D721Med (cell line): ENCODE data around the gene VIPR2.
"Not testable (repeated sequence)": the region's sequence is repeated elsewhere in the genome, so short reads cannot be mapped to it uniquely, and the experiment has no call there.

Source experiments
- DNase-seq: peaks from one replicate; pipeline ENCODE4 v3.0.0; 2011; ENCODE audit warnings: low spot score; ENCODE audit not compliant: insufficient read length
- FAIRE-seq: peaks from 2 replicates; lab custom pipeline; 2011; peaks lifted over from hg19 to GRCh38; lab: Jason Lieb, UNC
- TF ChIP-seq, protein P1 (sequence below): IDR thresholded peaks from 2 replicates; pipeline ENCODE4 v1.5.1; 2012; ENCODE audit warnings: mild to moderate bottlenecking, control low read depth; ENCODE audit not compliant: insufficient read depth; ENCODE audit errors: missing control alignments

Gene VIPR2

DNA sequence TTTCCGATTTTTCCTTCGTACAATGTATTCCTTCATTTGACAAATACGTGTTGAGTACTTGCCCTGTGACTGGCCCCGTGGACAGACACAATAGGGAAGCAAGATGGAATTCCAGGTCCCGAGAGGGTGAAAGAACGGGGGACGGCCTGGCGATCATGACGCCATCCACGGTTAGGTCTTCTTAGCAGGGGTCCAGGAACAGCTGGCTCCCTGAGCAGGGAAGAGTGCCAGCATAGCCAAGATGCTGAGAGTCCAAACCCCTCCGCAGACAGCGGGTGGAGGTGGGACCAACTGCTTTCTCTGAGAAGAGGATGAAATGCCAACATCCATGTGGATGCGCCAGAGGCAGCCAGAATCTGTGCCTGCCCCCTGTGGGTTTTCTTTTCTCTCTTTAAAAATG, 144.6 kb downstream of the VIPR2 start:
- DNase-seq: no peak
- TF ChIP-seq, protein P1, sequence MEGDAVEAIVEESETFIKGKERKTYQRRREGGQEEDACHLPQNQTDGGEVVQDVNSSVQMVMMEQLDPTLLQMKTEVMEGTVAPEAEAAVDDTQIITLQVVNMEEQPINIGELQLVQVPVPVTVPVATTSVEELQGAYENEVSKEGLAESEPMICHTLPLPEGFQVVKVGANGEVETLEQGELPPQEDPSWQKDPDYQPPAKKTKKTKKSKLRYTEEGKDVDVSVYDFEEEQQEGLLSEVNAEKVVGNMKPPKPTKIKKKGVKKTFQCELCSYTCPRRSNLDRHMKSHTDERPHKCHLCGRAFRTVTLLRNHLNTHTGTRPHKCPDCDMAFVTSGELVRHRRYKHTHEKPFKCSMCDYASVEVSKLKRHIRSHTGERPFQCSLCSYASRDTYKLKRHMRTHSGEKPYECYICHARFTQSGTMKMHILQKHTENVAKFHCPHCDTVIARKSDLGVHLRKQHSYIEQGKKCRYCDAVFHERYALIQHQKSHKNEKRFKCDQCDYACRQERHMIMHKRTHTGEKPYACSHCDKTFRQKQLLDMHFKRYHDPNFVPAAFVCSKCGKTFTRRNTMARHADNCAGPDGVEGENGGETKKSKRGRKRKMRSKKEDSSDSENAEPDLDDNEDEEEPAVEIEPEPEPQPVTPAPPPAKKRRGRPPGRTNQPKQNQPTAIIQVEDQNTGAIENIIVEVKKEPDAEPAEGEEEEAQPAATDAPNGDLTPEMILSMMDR: no peak
- FAIRE-seq: no peak

DNA sequence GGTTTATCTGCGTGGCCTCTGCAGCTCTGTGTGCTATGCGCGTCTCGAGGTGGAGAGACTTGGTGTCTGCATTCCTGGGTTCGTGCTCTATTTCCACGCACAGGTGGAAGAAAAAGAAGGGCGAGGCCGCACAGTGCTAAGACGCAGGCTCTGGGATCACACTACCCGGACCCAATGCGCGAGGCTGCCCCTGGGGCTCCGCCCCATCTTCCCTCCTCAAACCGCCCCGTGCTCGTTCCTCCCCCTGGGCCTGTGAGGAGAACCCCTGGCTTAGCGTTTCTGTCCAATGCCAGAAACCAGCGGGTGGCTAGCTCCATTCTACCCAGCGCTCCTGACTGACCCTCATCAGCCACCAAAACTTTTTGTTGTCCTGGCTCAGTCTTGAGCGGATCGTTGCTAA, 145.2 kb downstream of the VIPR2 start:
- TF ChIP-seq, protein P1: no peak
- no peak for FAIRE-seq

DNA sequence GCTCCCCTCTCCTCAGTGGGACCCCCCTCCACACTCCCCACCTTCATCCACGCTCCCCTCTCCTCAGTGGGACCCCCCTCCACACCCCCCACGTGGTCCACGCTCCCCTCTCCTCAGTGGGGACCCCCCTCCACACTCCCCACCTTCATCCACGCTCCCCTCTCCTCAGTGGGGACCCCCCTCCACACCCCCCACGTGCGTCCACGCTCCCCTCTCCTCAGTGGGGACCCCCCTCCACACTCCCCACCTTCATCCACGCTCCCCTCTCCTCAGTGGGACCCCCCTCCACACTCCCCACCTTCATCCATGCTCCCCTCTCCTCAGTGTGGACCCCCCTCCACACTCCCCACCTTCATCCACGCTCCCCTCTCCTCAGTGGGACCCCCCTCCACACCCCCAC, 146.4 kb downstream of the VIPR2 start:
- not testable (repeated sequence) for FAIRE-seq, DNase-seq

More for the DNA sequence above, 145.2 kb downstream of the VIPR2 start:
- no peak for DNase-seq

DNA sequence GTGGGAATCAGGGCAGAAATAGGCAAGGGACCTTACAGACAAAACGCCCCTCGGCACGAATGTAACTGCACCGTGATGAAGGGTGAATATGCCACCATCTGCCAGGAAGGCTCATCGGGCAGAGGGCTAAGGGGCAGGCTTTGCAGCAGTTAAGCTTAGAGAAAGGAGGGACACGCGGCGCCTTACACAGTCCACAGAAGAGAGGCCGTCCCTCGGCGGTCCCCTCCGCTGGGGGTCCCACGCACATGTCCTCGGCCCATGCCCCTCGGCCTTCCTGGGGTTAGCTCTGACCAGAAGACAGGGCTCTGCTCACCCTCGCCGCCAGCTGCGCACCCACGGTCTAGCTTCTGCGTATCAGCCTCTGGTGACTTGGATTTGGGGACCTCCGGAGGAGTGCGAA, 147.2 kb downstream of the VIPR2 start:
- TF ChIP-seq, protein P1: no peak
- DNase-seq: no peak

DNA sequence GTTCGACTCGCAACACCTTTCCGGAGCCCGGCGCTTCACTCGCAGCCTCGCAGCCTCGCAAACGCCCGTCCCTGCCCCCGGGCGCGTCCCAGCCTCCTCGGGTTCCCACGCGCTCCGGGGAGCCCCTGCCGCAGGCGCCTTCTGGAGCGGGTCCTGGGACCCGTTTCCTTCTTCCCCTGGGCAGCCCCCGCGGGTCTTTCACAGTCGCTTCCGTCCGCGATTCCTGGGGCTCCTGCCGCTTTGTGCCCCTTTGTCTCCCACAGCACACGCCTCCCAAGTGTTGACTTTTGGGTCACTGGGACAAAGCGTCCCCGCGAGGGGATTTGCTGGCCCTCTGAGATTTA, 147.6 kb downstream of the VIPR2 start:
- TF ChIP-seq, protein P1: no peak
- DNase-seq (no peak), FAIRE-seq (no peak)

More for the DNA sequence above, 147.2 kb downstream of the VIPR2 start:
- no peak for FAIRE-seq

DNA sequence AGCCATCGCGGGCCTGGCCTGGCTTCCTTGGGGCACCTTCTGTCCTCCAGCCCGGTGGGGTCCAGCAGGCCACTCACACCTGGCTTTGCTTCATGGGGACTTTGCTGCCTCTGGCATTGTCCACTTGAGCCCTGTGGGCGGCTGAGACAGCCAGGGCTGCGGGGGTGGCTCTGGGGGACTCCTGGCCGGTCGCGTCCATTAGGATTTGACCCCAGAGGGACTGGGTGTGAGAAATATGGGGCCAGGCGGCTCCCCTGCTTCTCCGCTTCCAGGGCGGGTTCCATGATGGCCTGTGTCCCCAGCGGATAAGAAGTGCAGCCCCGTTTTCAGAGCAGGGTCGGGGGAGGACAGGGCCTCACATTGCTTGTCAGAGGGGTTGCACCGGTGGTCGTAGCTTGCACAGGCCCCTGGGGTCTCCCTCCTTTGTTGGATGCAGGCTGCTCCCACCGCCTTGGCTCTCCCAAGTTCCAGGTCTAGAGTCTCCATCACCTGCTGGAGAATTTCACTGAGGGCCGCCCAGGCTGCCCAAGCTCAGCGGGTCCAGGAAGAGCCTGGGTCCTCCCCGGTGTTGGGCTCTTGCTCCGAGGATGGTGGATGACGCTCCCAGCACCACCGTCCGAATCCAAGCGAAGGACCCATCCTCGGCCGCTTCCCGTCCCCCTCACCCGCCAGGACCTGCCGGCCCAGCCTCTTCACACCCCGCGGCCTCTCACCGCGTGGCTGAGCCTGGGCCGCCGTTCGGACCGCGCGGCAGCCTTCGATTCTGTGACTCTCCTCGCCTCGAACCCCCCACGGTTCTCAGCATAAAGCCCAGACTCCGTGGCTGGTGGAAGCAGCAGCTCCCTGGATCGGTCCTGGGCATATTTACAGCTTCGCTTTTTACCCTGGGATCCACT, 148.2 kb downstream of the VIPR2 start:
- TF ChIP-seq, protein P1: no peak
- DNase-seq (no peak), FAIRE-seq (no peak)

DNA sequence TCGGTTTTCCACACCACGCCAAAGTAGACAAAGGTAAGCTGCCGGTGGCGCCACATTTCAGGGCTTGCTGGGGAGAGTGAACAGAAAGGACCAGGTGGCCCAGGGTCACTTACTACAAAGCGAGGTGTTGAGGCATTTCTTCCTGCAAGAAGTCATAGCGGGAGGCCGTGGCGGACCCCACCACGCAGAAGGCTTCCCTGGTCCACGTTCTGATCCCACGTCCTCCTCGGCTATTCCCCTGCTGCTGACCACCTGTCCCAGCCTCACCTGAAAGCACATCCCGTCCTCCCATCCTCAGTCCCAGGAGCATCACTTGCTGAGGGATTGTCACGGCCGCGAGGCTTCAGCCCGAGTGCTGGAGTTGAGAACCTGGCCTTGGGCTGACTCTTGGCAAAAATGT, 149.2 kb downstream of the VIPR2 start:
- TF ChIP-seq, protein P1: no peak
- DNase-seq (no peak), FAIRE-seq (no peak)
